Lower lobe of right lung (tissue), 2 donors: ENCODE results near the gene LHFPL3. TPM values are rescaled to one million over a fixed set of nuclear protein-coding genes. Genes with fewer than 3 reads are reported as not detected.
"Not testable (repeated sequence)": the region's sequence is repeated elsewhere in the genome, so short reads cannot be mapped to it uniquely, and the experiment has no call there.

Experiments
- ATAC-seq, 2 donors: fragments of 200-7000 bp; cut with Tn5 transposase; one replicate each; pipeline ENCODE4 v1.9.1; 2020 to 2022; ENCODE audit warnings: mild to moderate bottlenecking in 2 of 2, moderate library complexity in 2 of 2
- DNase-seq: peaks from one replicate; pipeline ENCODE4 v3.0.0-alpha.2; 2020
- H3K27ac ChIP-seq: fragments of 200-600 bp; one replicate; pipeline ENCODE4 v1.8.0; 2022
- H3K27me3 ChIP-seq: fragments of 200-600 bp; one replicate; pipeline ENCODE4 v1.8.0; 2022; ENCODE audit warnings: low read depth
- H3K36me3 ChIP-seq: fragments of 200-600 bp; one replicate; pipeline ENCODE4 v1.8.0; 2022; ENCODE audit warnings: mild to moderate bottlenecking
- H3K4me1 ChIP-seq: fragments of 200-600 bp; one replicate; pipeline ENCODE4 v1.8.0; 2022
- H3K4me3 ChIP-seq: fragments of 200-600 bp; one replicate; pipeline ENCODE4 v1.8.0; 2022; ENCODE audit warnings: mild to moderate bottlenecking
- H3K9me3 ChIP-seq: fragments of 200-600 bp; one replicate; pipeline ENCODE4 v1.8.0; 2022
- CTCF ChIP-seq: fragments of 200-600 bp; IDR thresholded peaks from one replicate; pipeline ENCODE4 v1.8.0; 2022; ENCODE audit warnings: antibody characterized with exemption, mild to moderate bottlenecking
- intact Hi-C: fragments of 100-400 bp; cut with DNase I; formaldehyde crosslinking; loops from one replicate; pipeline ENCODE4 v1.11.0; 2022
- total RNA-seq: library from RNA; stranded (reverse); fragmentation: NEBNext Ultra II Directional; extraction: Animal tissue kit (Norgen Biotek cat#: 25700); gene quantifications from one replicate; pipeline ENCODE4 v1.2.1, GENCODE V29; 2021
- donor health status: DM: no; HTN: yes; CAD: no; lungs with severe emphysema.

The LHFPL3 gene
- total RNA-seq, 1 donor from 2014 or later: not detected

- H3K27ac ChIP-seq: no peak overlapping the region
- H3K4me3 ChIP-seq: no peak overlapping the region
- DNase-seq: no peak
- H3K4me1 ChIP-seq: peaks cover 22% of the 10 kb centered on the region
- TF ChIP-seq CTCF: no peak
- ATAC-seq: no peak
- H3K27me3 ChIP-seq: no peaks in the 10 kb centered on the region
- intact Hi-C loops: no loop called here
- no peaks in the 10 kb centered on the region for H3K36me3 ChIP-seq
- no peaks in the 10 kb centered on the region for H3K9me3 ChIP-seq
Measured at GRCh38 chr7:104934665-104935064, 606.3 kb downstream of the LHFPL3 start.

GRCh38 chr7:104935276-104935675, 606.9 kb downstream of the LHFPL3 start:
- no peak for DNase-seq
- no peaks in the 10 kb centered on the region for H3K27me3 ChIP-seq
- intact Hi-C loops: no loop called here
- no peak overlapping the region for H3K4me3 ChIP-seq
- peaks cover 16% of the 10 kb centered on the region for H3K4me1 ChIP-seq
- H3K9me3 ChIP-seq: no peaks in the 10 kb centered on the region
- no peak for ATAC-seq
- no peak overlapping the region for H3K27ac ChIP-seq
- TF ChIP-seq CTCF: no peak
- H3K36me3 ChIP-seq: no peaks in the 10 kb centered on the region

GRCh38 chr7:104936546-104936945, 608.1 kb downstream of the LHFPL3 start:
- intact Hi-C loops: no loop called here
- no peak for TF ChIP-seq CTCF

GRCh38 chr7:104937489-104937888, 609.1 kb downstream of the LHFPL3 start:
- H3K4me3 ChIP-seq, H3K27ac ChIP-seq, DNase-seq, H3K9me3 ChIP-seq, H3K36me3 ChIP-seq, intact Hi-C loops, ATAC-seq, H3K27me3 ChIP-seq: not testable (repeated sequence)
- peaks cover 18% of the 10 kb centered on the region for H3K4me1 ChIP-seq

More at GRCh38 chr7:104936546-104936945, 608.1 kb downstream of the LHFPL3 start:
- Histone ChIP-seq H3K4me1 (peaks cover 10% of the 10 kb centered on the region), H3K27me3 (no peaks in the 10 kb centered on the region), H3K36me3 (no peaks in the 10 kb centered on the region), H3K27ac (no peak overlapping the region), H3K4me3 (no peak overlapping the region), H3K9me3 (no peaks in the 10 kb centered on the region)
- DNase-seq (no peak), ATAC-seq (no peak)

- DNase-seq: no peak
- H3K27ac ChIP-seq: no peak overlapping the region
- no peaks in the 10 kb centered on the region for H3K9me3 ChIP-seq
- H3K4me3 ChIP-seq: no peak overlapping the region
- H3K36me3 ChIP-seq: no peaks in the 10 kb centered on the region
- no peak for ATAC-seq
- TF ChIP-seq CTCF: no peak
- no peaks in the 10 kb centered on the region for H3K27me3 ChIP-seq
- peaks cover 26% of the 10 kb centered on the region for H3K4me1 ChIP-seq
- intact Hi-C loops: no loop called here
Measured at GRCh38 chr7:104938741-104939390, 610.5 kb downstream of the LHFPL3 start.

GRCh38 chr7:104940023-104940710, 611.8 kb downstream of the LHFPL3 start:
- Histone ChIP-seq H3K36me3 (no peaks in the 10 kb centered on the region), H3K27me3 (no peaks in the 10 kb centered on the region), H3K27ac (no peak overlapping the region), H3K4me3 (no peak overlapping the region), H3K9me3 (no peaks in the 10 kb centered on the region), H3K4me1 (peaks cover 36% of the 10 kb centered on the region)
- ATAC-seq (no peak), DNase-seq (peak; percentile 56)
- intact Hi-C loops: no loop called here
- no peak for TF ChIP-seq CTCF
